ENCODE data around the gene TP53BP2.

DNA sequence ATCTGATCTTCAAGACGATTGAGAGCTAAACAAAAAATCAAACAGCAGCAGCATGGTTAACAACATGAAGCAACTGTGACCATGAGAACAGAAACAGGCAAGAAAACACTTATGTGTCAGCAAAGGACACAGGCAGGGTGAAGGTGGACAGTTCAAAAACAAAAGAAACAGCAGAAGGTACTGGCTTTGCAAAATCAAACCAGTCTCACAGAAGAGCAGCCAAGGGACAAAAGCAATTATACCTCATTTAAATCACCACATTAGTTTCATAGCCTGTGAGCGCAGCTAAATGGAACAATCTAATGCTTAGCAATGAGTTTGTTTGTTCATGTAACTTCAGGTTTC, 74.3 kb downstream of the TP53BP2 start:
- TF ChIP-seq L3MBTL2 (conservative IDR thresholded peaks at IDR 0.05) (no peak), TARDBP (IDR thresholded peaks at IDR 0.05) (no peak), HDGF (IDR thresholded peaks at IDR 0.05; ENCODE audit: borderline replicate concordance) (no peak), ELF4 (IDR thresholded peaks at IDR 0.05) (no peak), NFRKB (IDR thresholded peaks at IDR 0.05) (no peak), FOXM1 (IDR thresholded peaks at IDR 0.05; ENCODE audit: borderline replicate concordance) (no peak), FOXK2 (IDR thresholded peaks at IDR 0.05) (no peak), SP1 (IDR thresholded peaks at IDR 0.05) (no peak), ZNF384 (IDR thresholded peaks at IDR 0.05) (no peak), BHLHE40 (IDR thresholded peaks at IDR 0.05; ENCODE audit: borderline replicate concordance) (no peak)
- TF ChIP-seq, protein P1, sequence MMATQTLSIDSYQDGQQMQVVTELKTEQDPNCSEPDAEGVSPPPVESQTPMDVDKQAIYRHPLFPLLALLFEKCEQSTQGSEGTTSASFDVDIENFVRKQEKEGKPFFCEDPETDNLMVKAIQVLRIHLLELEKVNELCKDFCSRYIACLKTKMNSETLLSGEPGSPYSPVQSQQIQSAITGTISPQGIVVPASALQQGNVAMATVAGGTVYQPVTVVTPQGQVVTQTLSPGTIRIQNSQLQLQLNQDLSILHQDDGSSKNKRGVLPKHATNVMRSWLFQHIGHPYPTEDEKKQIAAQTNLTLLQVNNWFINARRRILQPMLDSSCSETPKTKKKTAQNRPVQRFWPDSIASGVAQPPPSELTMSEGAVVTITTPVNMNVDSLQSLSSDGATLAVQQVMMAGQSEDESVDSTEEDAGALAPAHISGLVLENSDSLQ (IDR thresholded peaks at IDR 0.05), result no peak

Data from HEK293T (cell line).